Heart right ventricle (tissue), 16 donors: Measurements from ENCODE around the gene RAI2. TPM values are rescaled to one million over a fixed set of nuclear protein-coding genes. Genes with fewer than 3 reads are reported as not detected.

Source experiments
- ATAC-seq, 8 donors: fragments of 200-7000 bp; cut with Tn5 transposase; one replicate each; pipeline ENCODE4 v1.9.1; 2020; ENCODE audit warnings: mild to moderate bottlenecking in 8 of 8, moderate library complexity in 8 of 8, moderate number of reproducible peaks in 1 of 8
- DNase-seq, 2 donors: peaks; one replicate each; pipeline ENCODE4 v3.0.0-alpha.2; 2020
- H3K27ac ChIP-seq, 10 donors: fragments of 200-600 bp; sonication (generic) in 2 of 10; one replicate each; pipeline versions ENCODE4 v1.5.0 to v1.8.0; 2020 to 2022; ENCODE audit warnings: mild to moderate bottlenecking in 3 of 10
- H3K27me3 ChIP-seq, 7 donors: fragments of 200-600 bp; one replicate each; pipeline ENCODE4 v1.8.0; 2021 to 2022; ENCODE audit warnings: mild to moderate bottlenecking in 2 of 7
- H3K36me3 ChIP-seq, 9 donors: fragments of 200-600 bp; sonication (generic) in 1 of 9; one replicate each; pipeline versions ENCODE4 v1.5.0 to v1.8.0; 2020 to 2022; ENCODE audit warnings: mild to moderate bottlenecking in 2 of 9
- H3K4me1 ChIP-seq, 9 donors: fragments of 200-600 bp; sonication (generic) in 1 of 9; one replicate each; pipeline versions ENCODE4 v1.5.0 to v1.8.0; 2020 to 2022; ENCODE audit warnings: mild to moderate bottlenecking in 4 of 9
- H3K4me3 ChIP-seq, 10 donors: fragments of 200-600 bp; sonication (generic) in 2 of 10; one replicate each; pipeline versions ENCODE4 v1.5.0 to v1.8.0; 2020 to 2022; ENCODE audit warnings: mild to moderate bottlenecking in 7 of 10, moderate library complexity in 2 of 10
- H3K9me3 ChIP-seq, 11 donors: fragments of 200-600 bp in 10 of 11; sonication (generic) in 2 of 11; one replicate each; pipeline versions ENCODE4 v1.5.0 to v1.8.0; 2013 to 2022; ENCODE audit warnings: mild to moderate bottlenecking in 2 of 11, control low read depth in 1 of 11, moderate library complexity in 1 of 11
- CTCF ChIP-seq, 9 donors: fragments of 200-600 bp; sonication (generic) in 2 of 9; IDR thresholded peaks; one replicate each; pipeline versions ENCODE4 v1.5.0 to v1.8.0; 2021 to 2022; ENCODE audit warnings: antibody characterized with exemption in 9 of 9, mild to moderate bottlenecking in 5 of 9, moderate library complexity in 1 of 9
- WGBS, 2 donors: extraction: QIAGEN DNeasy Blood & Tissue Kit; methylation state at CpG; one replicate each; pipeline ENCODE4 v1.1.7; 2013; ENCODE audit warnings: inconsistent platforms in 1 of 2; 5-methylcytosine and 5-hydroxymethylcytosine counted together
- intact Hi-C, 10 donors: fragments of 100-400 bp; cut with DNase I; formaldehyde crosslinking; loops; one replicate each; pipeline versions ENCODE4 v1.11.1 to v1.14.2; 2022
- polyA plus RNA-seq, 2 donors: library from polyadenylated mRNA; stranded (reverse); fragments of 200-250 nt; gene quantifications; one replicate each; pipeline ENCODE4 v1.2.3, GENCODE V29; 2013
- total RNA-seq, 10 donors: library from RNA; stranded (reverse); fragmentation: NEBNext Ultra II Directional in 3 of 10; extraction: Animal tissue kit (Norgen Biotek cat#: 25700) in 3 of 10; gene quantifications; one replicate each; pipeline versions ENCODE4 v1.2.1 to v1.2.4, GENCODE V29; 2021 to 2023
- donor health status: Arrhythmogenic right ventricular cardiomyopathy.
- donor health status: ischemic (EF 13 %, LVEDD 7.1; RV severe dilation, severe dysfunction).
- donor health status: healthy with polysubstance abuse.
- donor health status: DM: no; HTN: yes; CAD: no.
- donor health status: DM: no; HTN: no; CAD: no.
- donor health status: ischemic (EF 25% LVEDD 6.9; RV normal size, moderate dysfunction).
- donor health status: ischemic (EF 25% LVEDD 5.7; RV mildly dilated, moderate dysfunction).
- donor health status: healthy.
- donor health status: DM: yes; HTN: yes; CAD: no.
- donor health status: Ischemic cardiomyopathy.
- donor health status: ischemic (EF 35%, LVEDD 5.7; RV mildly dilated, moderate dysfunction).
- donor health status: nonischemic (EF 11% LVEDD 7.7; RV severe dilation, severe dysfunction).
- donor health status: DM: yes; HTN: yes; CAD: no.
- donor health status: PGD.
- donor health status: ischemic (EF 29% LVEDD 5.4; RV normal size, mild dysfunction).
- donor health status: nonischemic (EF 23%, LVEDD 6.1; RV moderate dilation, normal function).

The RAI2 gene
- total and polyA plus RNA-seq, 12 donors, result 15.5 to 25.3 (median 20.6) TPM

- ATAC-seq (peak in 6 of 8 donors; percentile 47 to 80 (median 72)), DNase-seq (peak in 1 of 2 donors; percentile 6)
- H3K36me3 ChIP-seq, result no peaks in the 10 kb centered on the region
- H3K4me1 ChIP-seq, result peaks cover 0 to 82% (median 24%) of the 10 kb centered on the region in 9 donors
- peak overlapping the region in 8 of 10 donors; percentile 28 to 80 (median 61) for H3K27ac ChIP-seq
- no peak overlapping the region for H3K4me3 ChIP-seq
- 58 to 59% methylated on average over 7 of the region's 7 CpGs for WGBS, 2 donors
- H3K27me3 ChIP-seq, result peaks cover 0 to 59% (median 0%) of the 10 kb centered on the region in 7 donors
- intact Hi-C loops, result no loop called here
- H3K9me3 ChIP-seq, result no peaks in the 10 kb centered on the region
- TF ChIP-seq CTCF (IDR thresholded peaks at IDR 0.05), result no peak
These were observed 12.4 kb downstream of the RAI2 start for GRCh38 chrX:17848545-17849265.

- WGBS, 2 donors, result 81 to 90% methylated on average over 2 of the region's 2 CpGs
- Histone ChIP-seq H3K4me3 (no peak overlapping the region), H3K27ac (peak overlapping the region in 1 of 10 donors; percentile 36), H3K9me3 (no peaks in the 10 kb centered on the region), H3K36me3 (no peaks in the 10 kb centered on the region), H3K4me1 (peaks cover 0 to 77% (median 39%) of the 10 kb centered on the region in 9 donors), H3K27me3 (peaks cover 0 to 49% (median 0%) of the 10 kb centered on the region in 7 donors)
- ATAC-seq, result no peak
- no peak for DNase-seq
- intact Hi-C loops, result no loop called here
- no peak for TF ChIP-seq CTCF (IDR thresholded peaks at IDR 0.05)
These were observed 15.1 kb downstream of the RAI2 start for GRCh38 chrX:17846045-17846444.

GRCh38 chrX:17844236-17844635 lies 16.9 kb downstream of the RAI2 start:
- H3K4me1 ChIP-seq, result peaks cover 0 to 62% (median 25%) of the 10 kb centered on the region in 9 donors

More at GRCh38 chrX:17844236-17844635, 16.9 kb downstream of the RAI2 start:
- Histone ChIP-seq H3K4me3 (no peak overlapping the region), H3K27me3 (peaks cover 0 to 38% (median 0%) of the 10 kb centered on the region in 7 donors), H3K36me3 (no peaks in the 10 kb centered on the region), H3K27ac (peak overlapping the region in 2 of 10 donors; percentile 50 to 60), H3K9me3 (no peaks in the 10 kb centered on the region)
- TF ChIP-seq CTCF (IDR thresholded peaks at IDR 0.05), result no peak
- intact Hi-C loops, result no loop called here
- ATAC-seq (peak in 3 of 8 donors; percentile 11 to 37 (median 31)), DNase-seq (no peak)
- 75 to 87% methylated on average over 2 of the region's 2 CpGs for WGBS, 2 donors
